ENCODE results near the gene PTPRD. TPM values are rescaled to one million over a fixed set of nuclear protein-coding genes. Genes with fewer than 3 reads are reported as not detected.

PTPRD gene
- total RNA-seq, 2 experiments from 2014 or later, result 0.03 TPM; not detected in 1

DNA sequence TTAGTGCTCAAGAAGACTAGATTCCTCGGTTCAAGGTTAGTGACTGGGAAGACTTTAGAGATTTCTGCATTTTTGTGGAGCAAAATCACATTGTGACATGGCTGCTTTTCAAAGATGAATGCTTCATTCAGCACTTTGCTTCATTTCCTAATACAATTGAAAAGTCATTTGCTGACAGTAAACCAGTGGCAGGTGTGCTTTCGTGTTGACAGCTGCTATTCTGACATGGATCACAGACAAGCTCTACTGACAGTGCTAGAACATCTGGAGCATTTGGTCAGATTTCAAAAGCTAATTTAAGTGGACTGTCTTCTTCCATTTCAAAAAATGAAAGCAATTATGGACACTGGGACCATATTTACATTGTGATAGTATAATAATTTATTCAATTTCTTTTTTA is 1060.1 kb downstream of the PTPRD start:
- no TSS peak for BruUV-seq (replicated peaks)
- H3K27ac ChIP-seq (ENCODE audit: low read depth, low read length, poor library complexity, severe bottlenecking), result no peak overlapping the region
- ChIA-PET CTCF (ENCODE audit: unreplicated experiment) (no interaction called here), POLR2A (interaction anchor here (0.6 to 1.8 kb wide), 3 partner anchors 12 to 350 kb away, joined by 3 to 6 read pairs (median 3); no protein-coding TSS in a partner anchor)
- H2AFZ ChIP-seq (ENCODE audit: low read length), result no peak overlapping the region
- no peaks in the 10 kb centered on the region for H4K20me1 ChIP-seq (ENCODE audit: insufficient read depth, low read length)
- no peaks in the 10 kb centered on the region for H3K9me2 ChIP-seq (ENCODE audit: insufficient read depth, low read length)
- TF ChIP-seq EZH2phosphoT487 (IDR thresholded peaks at IDR 0.05; ENCODE audit: borderline replicate concordance, low read depth, low read length) (no peak), CTCF (conservative IDR thresholded peaks at IDR 0.05; ENCODE audit: low read length) (no peak)
- no peaks in the 10 kb centered on the region for H3K9me3 ChIP-seq (ENCODE audit: low read length)
- intact Hi-C loops (cut with micrococcal nuclease; ENCODE audit: unreplicated experiment), result no loop called here
- H3K79me2 ChIP-seq (ENCODE audit: insufficient read depth, low read depth, low read length), result no peaks in the 10 kb centered on the region
- no peaks in the 10 kb centered on the region for H3K36me3 ChIP-seq (ENCODE audit: insufficient read depth, low read length)
- H3K4me2 ChIP-seq (ENCODE audit: low read length), result no peak overlapping the region
- no peak for DNase-seq (ENCODE audit: low spot score)
- no peaks in the 10 kb centered on the region for H3K4me1 ChIP-seq (ENCODE audit: insufficient read depth, low read length, poor library complexity, severe bottlenecking)
- H3K4me3 ChIP-seq (ENCODE audit: low read depth, low read length, poor library complexity, severe bottlenecking), result no peak overlapping the region

DNA sequence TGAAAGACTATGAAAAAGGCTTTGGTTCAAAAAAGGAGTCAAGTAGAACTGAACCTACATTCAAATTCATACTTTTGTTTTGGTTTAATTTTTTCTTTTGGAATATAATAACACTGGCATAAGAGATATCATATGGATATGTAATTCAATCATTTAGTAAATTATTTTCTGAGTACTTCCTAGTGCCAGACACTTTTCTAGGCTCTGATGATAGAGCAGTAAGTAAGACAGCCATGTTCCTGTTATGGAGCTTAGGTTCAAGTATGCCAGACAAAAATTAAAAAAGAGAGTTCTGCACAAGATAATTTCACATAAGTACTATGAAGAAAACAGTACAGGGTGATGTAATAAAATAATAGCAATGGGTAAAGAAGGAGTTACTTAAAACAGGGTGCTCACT is 1074.0 kb downstream of the PTPRD start:
- no peak overlapping the region for H2AFZ ChIP-seq (ENCODE audit: low read length)
- TF ChIP-seq EZH2phosphoT487 (IDR thresholded peaks at IDR 0.05; ENCODE audit: borderline replicate concordance, low read depth, low read length) (no peak), CTCF (conservative IDR thresholded peaks at IDR 0.05; ENCODE audit: low read length) (no peak)
- H3K9me2 ChIP-seq (ENCODE audit: insufficient read depth, low read length), result no peaks in the 10 kb centered on the region
- no TSS peak for BruUV-seq (replicated peaks)
- H3K79me2 ChIP-seq (ENCODE audit: insufficient read depth, low read depth, low read length), result no peaks in the 10 kb centered on the region
- H3K36me3 ChIP-seq (ENCODE audit: insufficient read depth, low read length), result no peaks in the 10 kb centered on the region
- ChIA-PET POLR2A (no interaction called here), CTCF (ENCODE audit: unreplicated experiment) (no interaction called here)
- no peak for DNase-seq (ENCODE audit: low spot score)
- intact Hi-C loops (cut with micrococcal nuclease; ENCODE audit: unreplicated experiment), result no loop called here
- H3K4me3 ChIP-seq (ENCODE audit: low read depth, low read length, poor library complexity, severe bottlenecking), result no peak overlapping the region
- H3K4me1 ChIP-seq (ENCODE audit: insufficient read depth, low read length, poor library complexity, severe bottlenecking), result no peaks in the 10 kb centered on the region
- H3K9me3 ChIP-seq (ENCODE audit: low read length), result no peaks in the 10 kb centered on the region
- no peak overlapping the region for H3K4me2 ChIP-seq (ENCODE audit: low read length)
- H4K20me1 ChIP-seq (ENCODE audit: insufficient read depth, low read length), result no peaks in the 10 kb centered on the region; the same call in 1 of the 2 replicates
- no peak overlapping the region for H3K27ac ChIP-seq (ENCODE audit: low read depth, low read length, poor library complexity, severe bottlenecking)

DNA sequence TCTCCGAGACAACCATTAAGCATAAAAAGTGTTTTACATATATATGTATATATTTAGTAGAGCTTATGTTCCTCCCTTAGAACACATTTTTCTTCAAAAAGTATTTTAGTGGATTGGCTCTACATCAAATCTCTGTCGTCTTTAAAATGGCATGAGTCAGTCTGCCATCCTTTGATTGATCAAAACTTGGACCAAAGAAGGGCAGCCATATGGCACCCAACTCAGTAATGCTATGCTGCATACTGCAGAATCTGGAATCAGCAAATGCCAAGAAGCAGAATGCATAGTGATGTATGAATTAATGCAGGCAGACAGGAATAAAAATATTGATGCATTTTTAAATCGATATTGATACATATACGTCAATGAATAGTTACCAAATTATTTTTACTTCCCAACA is 1074.4 kb downstream of the PTPRD start:
- CTCF ChIA-PET (ENCODE audit: unreplicated experiment), result no interaction called here

More for the DNA sequence above, 1074.4 kb downstream of the PTPRD start:
- Histone ChIP-seq H3K9me3 (ENCODE audit: low read length) (no peaks in the 10 kb centered on the region), H3K4me3 (ENCODE audit: low read depth, low read length, poor library complexity, severe bottlenecking) (no peak overlapping the region), H3K36me3 (ENCODE audit: insufficient read depth, low read length) (no peaks in the 10 kb centered on the region), H3K4me2 (ENCODE audit: low read length) (no peak overlapping the region), H3K27ac (ENCODE audit: low read depth, low read length, poor library complexity, severe bottlenecking) (no peak overlapping the region), H2AFZ (ENCODE audit: low read length) (no peak overlapping the region), H3K9me2 (ENCODE audit: insufficient read depth, low read length) (no peaks in the 10 kb centered on the region), H4K20me1 (ENCODE audit: insufficient read depth, low read length) (no peaks in the 10 kb centered on the region; the same call in 1 of the 2 replicates), H3K4me1 (ENCODE audit: insufficient read depth, low read length, poor library complexity, severe bottlenecking) (no peaks in the 10 kb centered on the region), H3K79me2 (ENCODE audit: insufficient read depth, low read depth, low read length) (no peaks in the 10 kb centered on the region)
- intact Hi-C loops (cut with micrococcal nuclease; ENCODE audit: unreplicated experiment), result no loop called here
- no TSS peak for BruUV-seq (replicated peaks)
- POLR2A ChIA-PET, result interaction anchor here (0.9 kb wide), 1 partner anchor 10 kb away, joined by 8 read pairs; no protein-coding TSS in a partner anchor
- no peak for DNase-seq (ENCODE audit: low spot score)
- TF ChIP-seq EZH2phosphoT487 (IDR thresholded peaks at IDR 0.05; ENCODE audit: borderline replicate concordance, low read depth, low read length) (no peak), CTCF (conservative IDR thresholded peaks at IDR 0.05; ENCODE audit: low read length) (no peak)

All from OCI-LY7 (cell line).